H1 (cell line): ENCODE results near the gene CTIF. TPM values are rescaled to one million over a fixed set of nuclear protein-coding genes. Genes with fewer than 3 reads are reported as not detected.

Experiments used
- EZH2 ChIP-seq: fragments of 200-600 bp; sonication (generic); IDR thresholded peaks from 2 replicates; pipeline ENCODE4 v1.7.1; 2012; ENCODE audit warnings: low read depth, mild to moderate bottlenecking, moderate library complexity, low read length, inconsistent platforms; ENCODE audit not compliant: severe bottlenecking
- KDM4A ChIP-seq: IDR thresholded peaks from one replicate; pipeline ENCODE4 v1.7.1; 2012; ENCODE audit warnings: low read depth, mild to moderate bottlenecking, moderate library complexity, low read length, inconsistent platforms; ENCODE audit not compliant: severe bottlenecking
- SP1 ChIP-seq: IDR thresholded peaks from 2 replicates; pipeline ENCODE4 v1.6.1; 2011; ENCODE audit warnings: low read depth, low read length
- TCF12 ChIP-seq: IDR thresholded peaks from 2 replicates; pipeline ENCODE4 v1.6.1; 2011; ENCODE audit warnings: low read depth, mild to moderate bottlenecking, low read length
- polyA plus RNA-seq, 7 experiments: library from polyadenylated mRNA; depleted of rRNA in 3 of 7; stranded (reverse) in 5 of 7; unstranded in 2 of 7; fragments of >200 nt in 5 of 7; fragments of 200-250 nt in 2 of 7; gene quantifications; 1 replicate in 5 of 7; 2 replicates in 1 of 7; 4 replicates in 1 of 7; pipeline versions ENCODE4 v1.2.1 to v1.2.3, GENCODE V29; 2011 to 2013; ENCODE audit warnings: missing spikeins in 2 of 7, mixed read lengths in 2 of 7
- total RNA-seq: library from RNA; stranded (reverse); fragmentation: NEBNext Ultra II Directional; extraction: Animal tissue kit (Norgen Biotek cat#: 25700); gene quantifications from 2 replicates; pipeline ENCODE4 v1.2.1, GENCODE V29; 2021
- TF ChIP-seq, protein P1 (sequence below): IDR thresholded peaks from 2 replicates; pipeline ENCODE4 v1.6.1; 2012; ENCODE audit warnings: inconsistent platforms

CTIF gene
- total and polyA plus RNA-seq, 2 of the 8 experiments (the other 6 are each of a cell fraction or from before 2014, with no cell fraction given): 9.0 to 17.8 TPM

DNA sequence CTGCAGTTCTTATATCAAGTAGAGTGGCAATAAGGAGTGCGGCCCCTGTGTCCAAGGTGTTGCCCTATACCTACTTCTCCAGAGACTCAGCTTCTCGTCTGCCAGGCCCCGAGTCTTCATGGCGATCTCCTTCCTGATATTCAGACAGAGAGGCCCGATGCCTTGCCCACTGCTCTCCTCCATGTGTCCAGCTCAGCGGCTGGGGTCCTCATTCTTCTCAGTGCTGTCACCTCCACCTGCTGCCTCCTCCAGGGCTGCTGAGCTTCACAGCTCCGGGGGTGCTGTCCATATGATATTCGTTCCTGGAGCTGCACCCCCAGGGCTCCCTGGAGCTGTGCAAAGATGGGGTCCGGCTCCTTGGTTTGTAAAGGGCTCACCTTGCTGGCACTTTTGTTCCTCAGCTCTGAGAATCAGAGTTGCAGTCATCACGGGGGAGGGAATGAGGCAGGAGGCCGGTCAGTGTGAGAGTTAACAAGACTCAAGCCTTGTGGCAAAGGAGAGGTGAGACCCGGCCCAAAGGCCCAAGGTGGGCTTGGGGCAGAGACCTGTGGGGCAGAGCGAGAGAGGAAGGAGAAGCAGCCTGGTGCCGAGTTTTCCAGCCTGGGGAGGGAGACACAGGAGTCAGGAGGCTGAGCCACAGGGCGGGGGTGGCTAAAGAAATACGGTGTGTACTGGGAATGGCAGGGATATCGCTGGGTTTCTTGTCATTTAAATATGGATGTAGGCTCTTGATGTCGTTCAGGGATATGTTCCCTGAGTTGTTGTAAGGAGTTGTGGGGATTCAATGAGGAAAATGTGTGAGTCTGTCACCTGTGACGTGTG lies 120.6 kb downstream of the CTIF start (continued):
- TF ChIP-seq EZH2 (no peak), SP1 (no peak), KDM4A (no peak), TCF12 (no peak)
- TF ChIP-seq, protein P1, sequence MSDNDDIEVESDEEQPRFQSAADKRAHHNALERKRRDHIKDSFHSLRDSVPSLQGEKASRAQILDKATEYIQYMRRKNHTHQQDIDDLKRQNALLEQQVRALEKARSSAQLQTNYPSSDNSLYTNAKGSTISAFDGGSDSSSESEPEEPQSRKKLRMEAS: no peak
